Neural progenitor cell (in vitro differentiated cells): ENCODE data around the gene FOXJ3. TPM values are rescaled to one million over a fixed set of nuclear protein-coding genes. Genes with fewer than 3 reads are reported as not detected.

Experiments
- DNase-seq: peaks from one replicate; pipeline ENCODE4 v3.0.0-alpha.2; 2016; ENCODE audit warnings: low spot score
- H2AFZ ChIP-seq: fragments of 200-600 bp; sonication (generic); replicated peaks from 2 replicates; pipeline ENCODE4 v1.6.1; 2016; ENCODE audit warnings: antibody characterized with exemption
- H3F3A ChIP-seq: fragments of 200-600 bp; sonication (generic); 2 replicates; pipeline ENCODE4 v1.6.1; 2016; ENCODE audit warnings: antibody characterized with exemption, low read depth
- H3K27ac ChIP-seq: fragments of 200-600 bp; sonication (generic); 2 replicates; pipeline ENCODE4 v1.5.1; 2016; ENCODE audit warnings: mild to moderate bottlenecking
- H3K27me3 ChIP-seq: fragments of 200-600 bp; sonication (generic); 2 replicates; pipeline ENCODE4 v1.6.1; 2016; ENCODE audit warnings: mild to moderate bottlenecking, moderate library complexity
- H3K36me3 ChIP-seq: fragments of 200-600 bp; sonication (generic); 2 replicates; pipeline ENCODE4 v1.5.1; 2016
- H3K4me1 ChIP-seq: fragments of 200-600 bp; sonication (generic); 2 replicates; pipeline ENCODE4 v1.6.1; 2016; ENCODE audit warnings: mixed run types
- H3K4me2 ChIP-seq: fragments of 200-600 bp; sonication (generic); 2 replicates; pipeline ENCODE4 v1.6.1; 2016
- H3K4me3 ChIP-seq: fragments of 200-600 bp; sonication (generic); 2 replicates; pipeline ENCODE4 v1.5.1; 2016
- H3K79me2 ChIP-seq: fragments of 200-600 bp; sonication (generic); 2 replicates; pipeline ENCODE4 v1.6.1; 2016; ENCODE audit warnings: low read depth
- H3K9ac ChIP-seq: fragments of 200-600 bp; sonication (generic); 2 replicates; pipeline ENCODE4 v1.6.1; 2016
- H3K9me3 ChIP-seq: fragments of 200-600 bp; sonication (generic); 2 replicates; pipeline ENCODE4 v1.5.1; 2016; ENCODE audit warnings: low read depth
- H4K20me1 ChIP-seq: fragments of 200-600 bp; sonication (generic); 2 replicates; pipeline ENCODE4 v1.6.1; 2016; ENCODE audit warnings: low read depth
- H3K27ac Mint-ChIP-seq: 3 replicates; pipeline ENCODE4 v1.8.0; 2021; ENCODE audit warnings: mixed read lengths
- H3K27me3 Mint-ChIP-seq: 2 replicates; pipeline ENCODE4 v1.8.0; 2022; ENCODE audit warnings: low read depth, mild to moderate bottlenecking, inconsistent platforms, moderate library complexity, mixed read lengths; ENCODE audit not compliant: insufficient read depth
- H3K36me3 Mint-ChIP-seq: 3 replicates; pipeline ENCODE4 v1.8.0; 2021; ENCODE audit warnings: mixed read lengths
- H3K4me1 Mint-ChIP-seq: 3 replicates; pipeline ENCODE4 v1.8.0; 2021; ENCODE audit warnings: mixed read lengths
- H3K4me3 Mint-ChIP-seq: 3 replicates; pipeline ENCODE4 v1.8.0; 2021; ENCODE audit warnings: mild to moderate bottlenecking, moderate library complexity, mixed read lengths
- H3K9me3 Mint-ChIP-seq: 3 replicates; pipeline ENCODE4 v1.8.0; 2020; ENCODE audit warnings: mixed read lengths
- CTCF ChIP-seq: fragments of 200-600 bp; sonication (generic); IDR thresholded peaks from 2 replicates; pipeline ENCODE4 v1.5.1; 2017; ENCODE audit warnings: antibody characterized with exemption, mild to moderate bottlenecking
- EZH2 ChIP-seq: fragments of 200-600 bp; sonication (generic); IDR thresholded peaks from 2 replicates; pipeline ENCODE4 v1.6.1; 2017; ENCODE audit warnings: antibody characterized with exemption, mild to moderate bottlenecking, moderate library complexity
- EZH2phosphoT487 ChIP-seq: fragments of 200-600 bp; sonication (generic); IDR thresholded peaks from 2 replicates; pipeline ENCODE4 v1.6.1; 2017; ENCODE audit warnings: antibody characterized with exemption
- total RNA-seq: library from RNA; depleted of rRNA; stranded (reverse); fragments of >200 nt; gene quantifications from 2 replicates; pipeline ENCODE4 v1.2.3, GENCODE V29; 2015; ENCODE audit warnings: low replicate concordance

Gene FOXJ3
- total RNA-seq, 1 donor from 2014 or later = 58.5 TPM

- no peaks in the 10 kb centered on the region for H3K27me3 Mint-ChIP-seq
- peaks cover 12% of the 10 kb centered on the region for H3K4me1 ChIP-seq
- peaks cover 3% of the 10 kb centered on the region for H4K20me1 ChIP-seq
- H3K36me3 Mint-ChIP-seq = peaks cover 24% of the 10 kb centered on the region
- H3K27ac ChIP-seq = no peak overlapping the region
- H2AFZ ChIP-seq = no peak overlapping the region
- no peaks in the 10 kb centered on the region for H3K79me2 ChIP-seq
- no peaks in the 10 kb centered on the region for H3K4me1 Mint-ChIP-seq
- H3K4me2 ChIP-seq = no peak overlapping the region
- TF ChIP-seq EZH2phosphoT487 = no peak
- no peak for TF ChIP-seq CTCF
- TF ChIP-seq EZH2 = no peak
- no peaks in the 10 kb centered on the region for H3F3A ChIP-seq
- no peak for DNase-seq
- no peaks in the 10 kb centered on the region for H3K27me3 ChIP-seq
- H3K27ac Mint-ChIP-seq = no peak overlapping the region
- H3K9ac ChIP-seq = no peak overlapping the region
- no peaks in the 10 kb centered on the region for H3K9me3 ChIP-seq
- H3K4me3 ChIP-seq = no peak overlapping the region
- peaks cover 4% of the 10 kb centered on the region for H3K36me3 ChIP-seq
- H3K9me3 Mint-ChIP-seq = no peaks in the 10 kb centered on the region
- H3K4me3 Mint-ChIP-seq = no peak overlapping the region
Measured at GRCh38 chr1:42192106-42192505, 142.9 kb downstream of the FOXJ3 start.

GRCh38 chr1:42191319-42191718, 143.7 kb downstream of the FOXJ3 start:
- H3K9ac ChIP-seq = no peak overlapping the region
- H3F3A ChIP-seq = no peaks in the 10 kb centered on the region
- H3K4me1 Mint-ChIP-seq = no peaks in the 10 kb centered on the region
- H4K20me1 ChIP-seq = peaks cover 5% of the 10 kb centered on the region
- no peak for DNase-seq
- no peak overlapping the region for H3K27ac ChIP-seq
- peaks cover 4% of the 10 kb centered on the region for H3K36me3 ChIP-seq
- H3K27me3 ChIP-seq = no peaks in the 10 kb centered on the region
- H3K4me1 ChIP-seq = peaks cover 12% of the 10 kb centered on the region
- H3K79me2 ChIP-seq = no peaks in the 10 kb centered on the region
- no peak overlapping the region for H3K4me3 ChIP-seq
- H3K9me3 Mint-ChIP-seq = no peaks in the 10 kb centered on the region
- no peak overlapping the region for H3K27ac Mint-ChIP-seq
- no peak for TF ChIP-seq CTCF
- no peak for TF ChIP-seq EZH2
- no peak for TF ChIP-seq EZH2phosphoT487
- H3K4me3 Mint-ChIP-seq = no peak overlapping the region
- H3K9me3 ChIP-seq = no peaks in the 10 kb centered on the region
- H3K36me3 Mint-ChIP-seq = peaks cover 25% of the 10 kb centered on the region
- H2AFZ ChIP-seq = no peak overlapping the region
- no peaks in the 10 kb centered on the region for H3K27me3 Mint-ChIP-seq
- no peak overlapping the region for H3K4me2 ChIP-seq

GRCh38 chr1:42189931-42190853, 144.8 kb downstream of the FOXJ3 start:
- no peaks in the 10 kb centered on the region for H3K9me3 Mint-ChIP-seq
- no peaks in the 10 kb centered on the region for H3K4me1 Mint-ChIP-seq
- H3K27ac Mint-ChIP-seq = no peak overlapping the region
- Histone ChIP-seq H3K27me3 (no peaks in the 10 kb centered on the region), H3K9ac (no peak overlapping the region), H3K4me1 (peaks cover 12% of the 10 kb centered on the region), H4K20me1 (peaks cover 5% of the 10 kb centered on the region), H3F3A (no peaks in the 10 kb centered on the region), H3K36me3 (peaks cover 4% of the 10 kb centered on the region), H3K4me2 (no peak overlapping the region), H3K79me2 (no peaks in the 10 kb centered on the region), H2AFZ (no peak overlapping the region), H3K27ac (no peak overlapping the region), H3K9me3 (no peaks in the 10 kb centered on the region), H3K4me3 (no peak overlapping the region)
- TF ChIP-seq EZH2phosphoT487 = no peak
- no peak for TF ChIP-seq CTCF
- TF ChIP-seq EZH2 = no peak
- peaks cover 33% of the 10 kb centered on the region for H3K36me3 Mint-ChIP-seq
- no peaks in the 10 kb centered on the region for H3K27me3 Mint-ChIP-seq
- DNase-seq = no peak
- H3K4me3 Mint-ChIP-seq = no peak overlapping the region
